HT1080 (cell line): ENCODE measurements around the gene TAF8. TPM values are rescaled to one million over a fixed set of nuclear protein-coding genes. Genes with fewer than 3 reads are reported as not detected.

Experiments used
- DNase-seq: peaks from one replicate; pipeline ENCODE4 v3.0.0-alpha.2; 2015; ENCODE audit warnings: low read depth
- total RNA-seq: library from RNA; depleted of rRNA; stranded (reverse); fragments of >200 nt; shearing (Covaris generic); gene quantifications from 2 replicates; pipeline ENCODE4 v1.2.3, GENCODE V29; 2014

TAF8 gene
- total RNA-seq, 1 experiment from 2014 or later: 18.4 TPM

DNA sequence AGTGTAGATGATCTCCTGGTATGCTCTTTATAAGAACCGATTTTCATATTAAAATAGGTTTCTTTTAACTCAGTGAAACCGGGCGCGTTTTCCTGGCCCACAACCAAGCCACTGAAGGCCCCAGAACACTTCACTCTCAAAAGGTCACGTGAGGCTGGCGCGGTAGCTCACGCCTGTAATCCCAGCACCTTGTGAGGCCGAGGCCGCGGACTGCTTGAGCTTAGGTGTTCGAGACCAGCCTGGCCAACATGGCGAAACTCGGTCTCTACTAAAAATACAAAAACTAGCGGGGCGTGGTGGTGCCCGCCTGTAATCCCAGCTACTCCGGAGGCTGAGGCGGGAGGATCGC lies 402 bp upstream of the TAF8 start:
- DNase-seq: no peak

DNA sequence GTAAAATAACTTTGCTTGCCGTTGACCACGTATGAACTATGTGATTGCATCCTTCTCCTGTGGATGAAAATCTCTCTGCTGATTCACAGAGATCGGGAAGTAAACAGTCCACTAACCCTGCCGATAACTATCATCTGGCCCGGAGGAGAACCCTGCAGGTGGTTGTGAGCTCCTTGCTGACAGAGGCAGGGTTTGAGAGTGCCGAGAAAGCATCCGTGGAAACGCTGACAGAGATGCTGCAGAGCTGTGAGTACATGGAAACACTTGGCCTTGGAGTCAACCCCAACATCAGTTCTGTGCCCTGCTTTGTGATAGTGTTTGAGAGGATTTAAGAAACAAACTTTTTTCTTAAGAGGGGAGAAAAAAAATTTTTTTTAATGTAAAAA lies 937 bp downstream of the TAF8 start:
- no peak for DNase-seq

- DNase-seq: no peak
Measured at GRCh38 chr6:42053601-42054000, 3.3 kb downstream of the TAF8 start.

GRCh38 chr6:42059743-42060142 lies 9.4 kb downstream of the TAF8 start:
- DNase-seq: no peak

GRCh38 chr6:42066156-42066675 lies 15.9 kb downstream of the TAF8 start:
- no peak for DNase-seq

GRCh38 chr6:42068173-42068572 lies 17.8 kb downstream of the TAF8 start:
- DNase-seq: no peak

- DNase-seq: no peak
Measured at GRCh38 chr6:42068872-42069522, 18.7 kb downstream of the TAF8 start.

- DNase-seq: no peak
Measured at GRCh38 chr6:42071881-42072583, 21.7 kb downstream of the TAF8 start.

- DNase-seq: no peak
Measured at GRCh38 chr6:42073287-42073686, 23.0 kb downstream of the TAF8 start.

GRCh38 chr6:42075159-42075838 lies 25.0 kb downstream of the TAF8 start:
- DNase-seq: peak; percentile 55

- no peak for DNase-seq
Measured at GRCh38 chr6:42078386-42078785, 28.1 kb downstream of the TAF8 start.

DNA sequence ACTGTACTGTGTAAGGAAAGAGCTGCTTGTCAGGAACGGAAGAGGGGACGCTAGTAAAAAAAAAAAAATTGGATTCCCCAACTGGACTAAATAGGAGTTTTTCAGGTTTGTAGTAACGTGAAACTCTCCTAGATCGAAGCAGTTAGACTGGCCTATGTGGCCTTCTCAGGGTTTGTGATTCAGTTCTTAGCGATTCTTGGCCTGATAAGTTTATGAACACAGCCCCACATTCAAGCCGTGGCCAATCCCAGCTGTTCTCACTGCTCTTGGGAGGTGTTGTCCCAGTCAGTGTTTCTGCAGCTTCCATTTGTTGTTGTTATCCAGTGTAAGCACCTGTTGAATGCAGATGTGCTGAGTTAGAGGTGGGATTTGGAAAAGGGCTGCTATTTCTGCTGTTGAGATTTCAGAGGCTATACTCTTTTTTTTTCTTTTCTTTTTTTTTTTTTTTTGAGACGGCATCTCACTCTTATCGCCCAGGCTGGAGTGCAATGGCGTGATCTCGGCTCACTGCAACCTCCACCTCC lies 29.7 kb downstream of the TAF8 start:
- no peak for DNase-seq

- no peak for DNase-seq
Measured at GRCh38 chr6:42083530-42083929, 33.2 kb downstream of the TAF8 start.

DNA sequence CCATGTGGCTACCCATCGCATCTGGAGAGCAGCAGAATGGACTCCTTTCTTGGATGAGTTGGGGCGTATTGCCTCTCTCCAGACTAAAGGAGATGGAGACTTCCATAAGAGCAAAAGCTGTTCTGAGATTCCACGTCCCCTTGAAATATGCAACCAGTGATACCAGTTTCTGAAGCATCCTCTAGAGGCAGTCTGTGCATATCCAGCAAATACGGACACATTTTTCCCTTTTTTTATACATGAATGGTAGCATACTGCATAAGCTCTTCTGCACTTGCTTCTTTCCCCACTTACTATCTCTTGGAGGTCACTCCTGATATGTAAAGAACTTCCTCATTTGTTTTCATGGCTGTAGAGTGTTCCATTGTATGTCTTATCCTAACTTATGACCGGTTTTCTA lies 34.6 kb downstream of the TAF8 start:
- no peak for DNase-seq

GRCh38 chr6:42086046-42087035 lies 36.0 kb downstream of the TAF8 start:
- DNase-seq: no peak

DNA sequence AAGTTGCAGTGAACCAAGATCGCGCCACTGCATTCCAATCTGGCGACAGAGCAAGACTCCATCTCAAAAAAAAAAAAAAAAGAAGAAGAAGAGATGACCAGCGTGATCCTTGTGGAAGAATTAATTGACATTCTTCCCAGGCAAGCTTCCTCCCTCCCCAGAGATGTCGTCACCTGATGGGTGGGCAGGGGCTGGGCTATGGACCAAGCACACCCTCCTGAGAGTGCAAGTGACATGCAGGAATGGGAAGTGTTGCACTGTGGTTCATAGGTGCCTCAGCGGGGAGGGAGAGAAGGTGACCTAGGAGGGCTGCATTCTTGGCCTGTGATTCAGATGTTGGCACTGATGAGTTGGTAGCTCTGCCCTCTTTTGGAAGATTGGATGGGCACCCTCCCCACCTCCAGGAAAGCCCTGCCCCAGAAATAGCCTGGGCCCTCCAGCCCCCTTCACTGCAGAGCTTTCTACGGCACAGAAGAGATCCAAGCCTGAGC lies 37.8 kb downstream of the TAF8 start:
- DNase-seq: peak; percentile 71

DNA sequence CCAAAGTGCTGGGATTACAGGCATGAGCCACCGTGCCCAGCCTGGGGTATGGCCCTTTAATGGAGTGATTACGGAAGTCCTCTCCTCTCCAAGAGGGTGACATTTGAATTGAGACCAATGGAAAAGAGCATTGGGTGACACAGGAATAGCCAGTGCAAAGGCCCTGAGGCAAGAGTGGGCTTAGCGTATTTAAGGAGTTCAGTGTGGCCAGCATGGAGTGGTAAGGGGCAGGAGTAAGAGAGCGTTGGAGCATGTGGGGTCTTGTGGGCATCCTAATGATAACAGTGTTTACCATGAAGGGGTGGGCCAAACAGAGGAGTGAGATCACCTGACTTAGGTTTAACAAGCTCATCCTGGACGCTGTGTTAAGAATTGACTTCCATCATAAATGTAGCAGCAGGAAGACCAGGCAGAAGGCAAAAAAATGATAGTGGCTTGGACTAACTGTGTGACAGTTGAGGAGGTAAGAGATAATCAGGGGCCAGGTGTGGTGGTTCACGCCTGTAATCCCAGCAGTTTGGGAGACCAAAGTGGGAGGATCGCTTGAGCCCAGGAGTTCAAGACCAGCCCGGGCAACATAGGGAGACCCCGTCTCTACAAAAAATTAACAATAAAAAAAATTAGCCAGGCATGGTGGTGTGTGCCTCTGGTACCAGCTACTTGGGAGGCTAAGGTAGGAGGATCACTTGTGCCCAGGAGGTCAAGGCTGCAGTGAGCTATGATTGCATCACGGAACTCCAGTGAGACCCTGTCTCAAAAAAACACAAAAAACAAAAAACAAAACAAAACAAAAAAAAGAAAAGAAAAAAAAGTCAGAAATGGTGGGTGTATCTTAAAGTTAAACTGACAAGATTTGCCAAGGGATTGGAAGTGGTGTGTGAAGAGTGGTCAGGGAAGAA lies 40.7 kb downstream of the TAF8 start:
- no peak for DNase-seq

DNA sequence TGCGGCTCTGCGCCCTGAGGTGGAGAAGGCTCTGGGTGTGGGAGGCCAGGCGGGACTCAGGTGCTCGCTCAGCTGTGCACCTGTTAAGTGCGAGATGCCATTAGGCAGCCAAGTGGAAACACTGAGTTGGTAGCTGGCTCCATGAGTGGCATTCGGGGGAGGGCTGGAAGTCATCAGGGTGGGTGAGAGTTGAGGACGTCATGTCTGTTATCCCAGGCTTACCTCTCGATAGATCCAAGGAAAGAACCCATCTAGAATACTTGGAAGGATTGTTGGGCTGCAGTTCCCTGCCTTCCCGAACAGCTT lies 41.3 kb downstream of the TAF8 start:
- no peak for DNase-seq

DNA sequence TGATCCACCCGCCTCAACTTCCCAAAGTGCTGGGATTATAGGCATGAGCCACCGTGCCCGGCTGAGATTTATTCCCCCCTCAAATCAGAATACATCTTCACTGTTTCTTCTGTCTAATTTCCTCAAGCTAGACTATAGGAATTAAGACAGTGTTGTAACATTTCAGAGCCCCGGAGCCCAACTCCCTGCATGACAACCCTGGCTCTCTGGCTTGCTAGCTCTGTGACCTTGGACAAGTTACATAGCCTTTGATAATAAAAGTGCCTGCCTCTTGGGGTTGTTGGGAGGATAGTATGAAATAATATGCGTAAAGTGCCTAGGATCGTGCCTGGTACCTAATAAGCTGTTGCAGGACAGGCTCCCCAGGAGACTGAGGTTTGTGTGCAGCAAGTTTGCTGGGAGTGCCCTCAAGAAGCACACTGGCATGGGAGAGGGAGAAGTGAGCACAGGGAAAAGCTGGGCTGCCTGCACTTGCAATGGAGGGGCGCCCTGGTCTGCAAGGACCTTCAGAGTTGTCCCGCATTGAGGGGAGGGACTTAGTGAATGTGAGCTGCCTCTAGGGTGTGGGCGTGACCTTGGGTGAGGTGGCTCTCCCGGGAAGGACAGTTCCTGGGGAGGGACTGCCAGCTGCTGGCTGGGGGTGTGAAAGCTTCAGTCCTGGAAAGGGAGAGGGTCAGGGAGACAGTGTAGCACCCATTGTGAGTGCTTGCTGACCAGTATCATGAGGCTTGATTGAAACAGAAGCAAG lies 43.4 kb downstream of the TAF8 start:
- peak; percentile 6 for DNase-seq
